Caco-2 (cell line): ENCODE measurements around the gene NCKAP5. TPM values are rescaled to one million over a fixed set of nuclear protein-coding genes. Genes with fewer than 3 reads are reported as not detected.

ENCODE experiments used
- BruUV-seq: library from RNA; stranded (reverse); fragments of 400-500 nt; replicated peaks from 2 replicates; lab custom pipeline; 2021; lab: Mats Ljungman, UMichigan
- CTCF ChIA-PET: fragments of 300-600 bp; sonication (Branson Sonifier 250); formaldehyde crosslinking; loops from one replicate; lab custom pipeline; 2022; ENCODE audit warnings: antibody characterized with exemption; lab: Charles Lee
- POLR2A ChIA-PET: fragments of 300-600 bp; sonication (Branson Sonifier 250); formaldehyde crosslinking; loops from one replicate; lab custom pipeline; 2022; ENCODE audit warnings: antibody characterized with exemption; lab: Charles Lee
- DNase-seq, 2 experiments: peaks; one replicate each; pipeline versions ENCODE4 v3.0.0 to v3.0.0-alpha.2; 2020 to 2022
- H3K27me3 ChIP-seq: replicated peaks from 2 replicates; pipeline ENCODE4 v1.6.0; 2011; ENCODE audit warnings: low read length; ENCODE audit not compliant: control insufficient read depth, insufficient read depth
- H3K36me3 ChIP-seq: 2 replicates; pipeline ENCODE4 v1.5.1; 2011; ENCODE audit warnings: low read length; ENCODE audit not compliant: control insufficient read depth, insufficient read depth
- H3K4me1 ChIP-seq: fragments of 250-450 bp; sonication (Bioruptor Pico); 2 replicates; pipeline ENCODE4 v1.5.1; 2020; ENCODE audit warnings: mild to moderate bottlenecking
- H3K4me3 ChIP-seq: 2 replicates; pipeline ENCODE4 v1.5.1; 2011; ENCODE audit warnings: low read depth, mild to moderate bottlenecking, control low read depth, low read length
- H3K9me3 ChIP-seq: fragments of 250-450 bp; sonication (Bioruptor Pico); 2 replicates; pipeline ENCODE4 v1.5.1; 2020; ENCODE audit warnings: mild to moderate bottlenecking, moderate library complexity
- H3K27ac Mint-ChIP-seq: one replicate; pipeline ENCODE4 v1.8.0; 2022; ENCODE audit warnings: mixed read lengths; ENCODE audit not compliant: unreplicated experiment
- H3K27me3 Mint-ChIP-seq: one replicate; pipeline ENCODE4 v1.8.0; 2022; ENCODE audit warnings: mixed read lengths; ENCODE audit not compliant: insufficient read depth, unreplicated experiment
- H3K36me3 Mint-ChIP-seq: one replicate; pipeline ENCODE4 v1.8.0; 2022; ENCODE audit warnings: mild to moderate bottlenecking, mixed read lengths; ENCODE audit not compliant: insufficient read depth, unreplicated experiment
- H3K4me1 Mint-ChIP-seq: one replicate; pipeline ENCODE4 v1.8.0; 2022; ENCODE audit warnings: low read depth, mixed read lengths; ENCODE audit not compliant: unreplicated experiment
- H3K4me3 Mint-ChIP-seq: one replicate; pipeline ENCODE4 v1.8.0; 2022; ENCODE audit warnings: mild to moderate bottlenecking, moderate library complexity, mixed read lengths; ENCODE audit not compliant: unreplicated experiment
- H3K9me3 Mint-ChIP-seq: one replicate; pipeline ENCODE4 v1.8.0; 2022; ENCODE audit warnings: mixed read lengths; ENCODE audit not compliant: unreplicated experiment
- intact Hi-C: fragments of 100-400 bp; cut with micrococcal nuclease; formaldehyde crosslinking; loops from one replicate; pipeline ENCODE4 v1.10.0; 2022; ENCODE audit not compliant: unreplicated experiment
- total RNA-seq: library from RNA; stranded (reverse); gene quantifications from 2 replicates; pipeline ENCODE4 v1.2.3, GENCODE V29; 2022
- TF ChIP-seq, protein P1 (sequence below), 2 experiments: fragments of 200-600 bp in 1 of 2; IDR thresholded peaks; 1 replicate in 1 of 2; 2 replicates in 1 of 2; pipeline versions ENCODE4 v1.5.1 to v1.8.0; 2011 to 2022; ENCODE audit warnings: antibody characterized with exemption in 1 of 2, control low read depth in 1 of 2, inconsistent platforms in 1 of 2, low read depth in 1 of 2, low read length in 1 of 2, mild to moderate bottlenecking in 1 of 2, moderate library complexity in 1 of 2; ENCODE audit not compliant: insufficient read depth in 1 of 2, severe bottlenecking in 1 of 2, unreplicated experiment in 1 of 2

NCKAP5 gene
- total RNA-seq, 1 experiment from 2014 or later, result 3.8 TPM

GRCh38 chr2:133197156-133197555 is 371.1 kb downstream of the NCKAP5 start:
- no peak overlapping the region for H3K4me3 Mint-ChIP-seq
- H3K9me3 Mint-ChIP-seq, result peaks cover 10% of the 10 kb centered on the region
- ChIA-PET CTCF (no interaction called here), POLR2A (interaction anchor here (0.5 kb wide), 1 partner anchor 129 kb away, joined by 3 read pairs; no protein-coding TSS in a partner anchor)
- intact Hi-C loops, result no loop called here
- TF ChIP-seq, protein P1, sequence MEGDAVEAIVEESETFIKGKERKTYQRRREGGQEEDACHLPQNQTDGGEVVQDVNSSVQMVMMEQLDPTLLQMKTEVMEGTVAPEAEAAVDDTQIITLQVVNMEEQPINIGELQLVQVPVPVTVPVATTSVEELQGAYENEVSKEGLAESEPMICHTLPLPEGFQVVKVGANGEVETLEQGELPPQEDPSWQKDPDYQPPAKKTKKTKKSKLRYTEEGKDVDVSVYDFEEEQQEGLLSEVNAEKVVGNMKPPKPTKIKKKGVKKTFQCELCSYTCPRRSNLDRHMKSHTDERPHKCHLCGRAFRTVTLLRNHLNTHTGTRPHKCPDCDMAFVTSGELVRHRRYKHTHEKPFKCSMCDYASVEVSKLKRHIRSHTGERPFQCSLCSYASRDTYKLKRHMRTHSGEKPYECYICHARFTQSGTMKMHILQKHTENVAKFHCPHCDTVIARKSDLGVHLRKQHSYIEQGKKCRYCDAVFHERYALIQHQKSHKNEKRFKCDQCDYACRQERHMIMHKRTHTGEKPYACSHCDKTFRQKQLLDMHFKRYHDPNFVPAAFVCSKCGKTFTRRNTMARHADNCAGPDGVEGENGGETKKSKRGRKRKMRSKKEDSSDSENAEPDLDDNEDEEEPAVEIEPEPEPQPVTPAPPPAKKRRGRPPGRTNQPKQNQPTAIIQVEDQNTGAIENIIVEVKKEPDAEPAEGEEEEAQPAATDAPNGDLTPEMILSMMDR (IDR thresholded peaks at IDR 0.05; ENCODE audit: insufficient read depth in 1 of 2, low read depth in 1 of 2, low read length in 1 of 2, severe bottlenecking in 1 of 2, unreplicated experiment in 1 of 2), result no peak
- H3K9me3 ChIP-seq, result no peaks in the 10 kb centered on the region
- H3K27ac Mint-ChIP-seq, result no peak overlapping the region
- no peak for DNase-seq
- H3K27me3 Mint-ChIP-seq, result peaks cover 4% of the 10 kb centered on the region
- H3K36me3 ChIP-seq, result no peaks in the 10 kb centered on the region
- no peak overlapping the region for H3K4me3 ChIP-seq
- no peaks in the 10 kb centered on the region for H3K36me3 Mint-ChIP-seq
- H3K4me1 ChIP-seq, result no peaks in the 10 kb centered on the region
- no TSS peak for BruUV-seq
- H3K4me1 Mint-ChIP-seq, result no peaks in the 10 kb centered on the region
- H3K27me3 ChIP-seq, result no peaks in the 10 kb centered on the region

- Histone ChIP-seq H3K27me3 (no peaks in the 10 kb centered on the region), H3K4me1 (no peaks in the 10 kb centered on the region), H3K9me3 (no peaks in the 10 kb centered on the region), H3K4me3 (no peak overlapping the region), H3K36me3 (no peaks in the 10 kb centered on the region)
- no peaks in the 10 kb centered on the region for H3K4me1 Mint-ChIP-seq
- ChIA-PET CTCF (no interaction called here), POLR2A (no interaction called here)
- BruUV-seq, result no TSS peak
- intact Hi-C loops, result no loop called here
- no peaks in the 10 kb centered on the region for H3K36me3 Mint-ChIP-seq
- H3K27ac Mint-ChIP-seq, result no peak overlapping the region
- TF ChIP-seq, protein P1 (IDR thresholded peaks at IDR 0.05; ENCODE audit: insufficient read depth in 1 of 2, low read depth in 1 of 2, low read length in 1 of 2, severe bottlenecking in 1 of 2, unreplicated experiment in 1 of 2), result no peak
- H3K27me3 Mint-ChIP-seq, result peaks cover 4% of the 10 kb centered on the region
- no peak for DNase-seq
- H3K9me3 Mint-ChIP-seq, result no peaks in the 10 kb centered on the region
- H3K4me3 Mint-ChIP-seq, result no peak overlapping the region
These were observed 373.4 kb downstream of the NCKAP5 start for GRCh38 chr2:133194777-133195335.

GRCh38 chr2:133194362-133194655 is 374.0 kb downstream of the NCKAP5 start:
- Histone ChIP-seq H3K27me3 (no peaks in the 10 kb centered on the region), H3K4me3 (no peak overlapping the region), H3K9me3 (no peaks in the 10 kb centered on the region), H3K36me3 (no peaks in the 10 kb centered on the region), H3K4me1 (no peaks in the 10 kb centered on the region)
- intact Hi-C loops, result no loop called here
- TF ChIP-seq, protein P1 (IDR thresholded peaks at IDR 0.05; ENCODE audit: insufficient read depth in 1 of 2, low read depth in 1 of 2, low read length in 1 of 2, severe bottlenecking in 1 of 2, unreplicated experiment in 1 of 2), result no peak
- CTCF ChIA-PET, result no interaction called here
- no TSS peak for BruUV-seq
- POLR2A ChIA-PET, result no interaction called here
- DNase-seq, result no peak
- Mint-ChIP-seq H3K27ac (no peak overlapping the region), H3K4me1 (no peaks in the 10 kb centered on the region), H3K9me3 (no peaks in the 10 kb centered on the region), H3K4me3 (no peak overlapping the region), H3K27me3 (peaks cover 4% of the 10 kb centered on the region), H3K36me3 (no peaks in the 10 kb centered on the region)
